GM23338 (cell line): ENCODE data around the gene CCDC60. TPM values are rescaled to one million over a fixed set of nuclear protein-coding genes. Genes with fewer than 3 reads are reported as not detected.

Source experiments
- ATAC-seq: fragments of 200-7000 bp; cut with Tn5 transposase; 3 replicates; pipeline ENCODE4 v1.9.1; 2020
- DNase-seq: peaks from one replicate; pipeline ENCODE4 v3.0.0-alpha.2; 2015; ENCODE audit warnings: low spot score
- H2AFZ ChIP-seq: fragments of 200-600 bp; sonication (generic); 2 replicates; pipeline ENCODE4 v1.8.0; 2016; ENCODE audit warnings: antibody characterized with exemption, mild to moderate bottlenecking, moderate library complexity
- H3F3A ChIP-seq: fragments of 200-600 bp; sonication (generic); replicated peaks from 2 replicates; pipeline ENCODE4 v1.8.0; 2017; ENCODE audit warnings: antibody characterized with exemption, mixed run types, low read depth
- H3K27ac ChIP-seq: fragments of 200-600 bp; sonication (generic); 2 replicates; pipeline ENCODE4 v1.6.1; 2016; ENCODE audit warnings: low read depth
- H3K27me3 ChIP-seq: fragments of 200-600 bp; sonication (generic); 2 replicates; pipeline ENCODE4 v1.8.0; 2016; ENCODE audit warnings: mild to moderate bottlenecking, mixed run types, moderate library complexity; ENCODE audit not compliant: insufficient read depth
- H3K36me3 ChIP-seq: fragments of 200-600 bp; sonication (generic); 2 replicates; pipeline ENCODE4 v1.8.0; 2016; ENCODE audit warnings: mild to moderate bottlenecking; ENCODE audit not compliant: insufficient read depth
- H3K4me1 ChIP-seq: fragments of 200-600 bp; sonication (generic); 2 replicates; pipeline ENCODE4 v1.8.0; 2016; ENCODE audit warnings: mild to moderate bottlenecking, moderate library complexity; ENCODE audit not compliant: insufficient read depth
- H3K4me2 ChIP-seq: fragments of 200-600 bp; sonication (generic); 2 replicates; pipeline ENCODE4 v1.7.1; 2017; ENCODE audit warnings: mixed run types
- H3K4me3 ChIP-seq: fragments of 200-600 bp; sonication (generic); 2 replicates; pipeline ENCODE4 v1.6.1; 2016; ENCODE audit warnings: mixed run types
- H3K79me2 ChIP-seq: fragments of 200-600 bp; sonication (generic); replicated peaks from 2 replicates; pipeline ENCODE4 v1.8.0; 2017; ENCODE audit warnings: mild to moderate bottlenecking; ENCODE audit not compliant: insufficient read depth
- H3K9me2 ChIP-seq: fragments of 200-600 bp; sonication (generic); 2 replicates; pipeline ENCODE4 v1.8.0; 2017; ENCODE audit not compliant: insufficient read depth
- H4K20me1 ChIP-seq: fragments of 200-600 bp; sonication (generic); replicated peaks from 2 replicates; pipeline ENCODE4 v1.8.0; 2017; ENCODE audit warnings: mild to moderate bottlenecking; ENCODE audit not compliant: insufficient read depth
- H3K27ac Mint-ChIP-seq: 2 replicates; pipeline ENCODE4 v1.8.0; 2020; ENCODE audit warnings: inconsistent platforms, mild to moderate bottlenecking, moderate library complexity, mixed read lengths
- H3K27me3 Mint-ChIP-seq: 3 replicates; pipeline ENCODE4 v1.8.0; 2022; ENCODE audit warnings: low read depth, mild to moderate bottlenecking, moderate library complexity, mixed read lengths, inconsistent platforms; ENCODE audit not compliant: insufficient read depth, poor library complexity
- H3K36me3 Mint-ChIP-seq: 3 replicates; pipeline ENCODE4 v1.8.0; 2021; ENCODE audit warnings: low read depth, mild to moderate bottlenecking, inconsistent platforms, moderate library complexity, mixed read lengths
- H3K4me1 Mint-ChIP-seq: 3 replicates; pipeline ENCODE4 v1.8.0; 2020; ENCODE audit warnings: mild to moderate bottlenecking, inconsistent platforms, mixed read lengths
- H3K4me3 Mint-ChIP-seq: 3 replicates; pipeline ENCODE4 v1.8.0; 2021; ENCODE audit warnings: moderate library complexity, mild to moderate bottlenecking, inconsistent platforms, mixed read lengths
- H3K9me3 Mint-ChIP-seq: 3 replicates; pipeline ENCODE4 v1.8.0; 2020; ENCODE audit warnings: moderate library complexity, mild to moderate bottlenecking, inconsistent platforms, mixed read lengths
- CREB1 ChIP-seq: fragments of 250-450 bp; sonication (Bioruptor Pico); IDR thresholded peaks from 2 replicates; pipeline ENCODE4 v1.5.0; 2020; ENCODE audit warnings: low read depth, mild to moderate bottlenecking, moderate library complexity
- EZH2 ChIP-seq: fragments of 200-600 bp; sonication (generic); IDR thresholded peaks from one replicate; pipeline ENCODE4 v1.8.0; 2017; ENCODE audit warnings: antibody characterized with exemption, mild to moderate bottlenecking, low read depth; ENCODE audit not compliant: unreplicated experiment
- POLR2AphosphoS5 ChIP-seq: IDR thresholded peaks from 2 replicates; pipeline ENCODE4 v1.6.1; 2016; ENCODE audit warnings: antibody characterized with exemption, low read depth
- STAT1 ChIP-seq: IDR thresholded peaks from one replicate; pipeline ENCODE4 v1.6.1; 2016; ENCODE audit warnings: antibody characterized with exemption; ENCODE audit not compliant: unreplicated experiment
- polyA plus RNA-seq: library from polyadenylated mRNA; unstranded; fragments of >200 nt; fragmentation: Nextera tagmentation; extraction: Ambion mirVana; gene quantifications from 2 replicates; pipeline ENCODE4 v1.2.1, GENCODE V29; 2016
- total RNA-seq: library from RNA; depleted of rRNA; stranded (reverse); fragments of >200 nt; shearing (Covaris generic); gene quantifications from 2 replicates; pipeline ENCODE4 v1.2.3, GENCODE V29; 2014
- TF ChIP-seq, protein P1 (sequence below): fragments of 250-450 bp; sonication (Bioruptor Pico); IDR thresholded peaks from 2 replicates; pipeline ENCODE4 v1.5.0; 2020; ENCODE audit warnings: mild to moderate bottlenecking, moderate library complexity
- TF ChIP-seq, protein P2 (sequence below): IDR thresholded peaks from 2 replicates; pipeline ENCODE4 v1.6.1; 2016; ENCODE audit warnings: antibody characterized with exemption
- TF ChIP-seq, protein P3 (sequence below), 2 experiments: fragments of 200-600 bp in 1 of 2; sonication (generic) in 1 of 2; conservative IDR thresholded peaks; 2 replicates each; pipeline versions ENCODE4 v1.5.1 to v1.6.1; 2016 to 2017; ENCODE audit warnings: antibody characterized with exemption in 2 of 2, low read depth in 2 of 2, mild to moderate bottlenecking in 2 of 2, moderate library complexity in 1 of 2

The CCDC60 gene
- total and polyA plus RNA-seq, 2 experiments from 2014 or later, result 0.53 TPM; not detected in 1

DNA sequence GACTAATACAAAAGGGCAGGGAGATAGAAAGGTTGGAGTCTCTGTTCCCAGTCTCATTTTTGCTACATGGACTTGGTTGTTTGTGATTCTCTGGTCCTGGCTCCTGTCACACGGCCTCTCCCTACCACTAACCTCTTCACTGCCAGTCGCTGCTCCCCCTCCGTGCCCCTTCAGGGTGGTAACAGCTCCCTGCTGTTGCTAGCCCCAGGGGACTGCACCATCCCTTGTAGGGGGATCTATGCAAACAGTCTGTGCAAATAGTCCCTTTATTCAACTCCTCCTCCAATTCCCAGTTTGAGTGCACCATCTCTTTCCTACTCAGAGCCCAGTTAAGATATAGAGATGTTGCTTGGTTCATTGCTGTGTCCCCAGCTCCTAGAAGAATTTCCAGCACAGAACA is 51.1 kb downstream of the CCDC60 start (continued):
- TF ChIP-seq, protein P1, sequence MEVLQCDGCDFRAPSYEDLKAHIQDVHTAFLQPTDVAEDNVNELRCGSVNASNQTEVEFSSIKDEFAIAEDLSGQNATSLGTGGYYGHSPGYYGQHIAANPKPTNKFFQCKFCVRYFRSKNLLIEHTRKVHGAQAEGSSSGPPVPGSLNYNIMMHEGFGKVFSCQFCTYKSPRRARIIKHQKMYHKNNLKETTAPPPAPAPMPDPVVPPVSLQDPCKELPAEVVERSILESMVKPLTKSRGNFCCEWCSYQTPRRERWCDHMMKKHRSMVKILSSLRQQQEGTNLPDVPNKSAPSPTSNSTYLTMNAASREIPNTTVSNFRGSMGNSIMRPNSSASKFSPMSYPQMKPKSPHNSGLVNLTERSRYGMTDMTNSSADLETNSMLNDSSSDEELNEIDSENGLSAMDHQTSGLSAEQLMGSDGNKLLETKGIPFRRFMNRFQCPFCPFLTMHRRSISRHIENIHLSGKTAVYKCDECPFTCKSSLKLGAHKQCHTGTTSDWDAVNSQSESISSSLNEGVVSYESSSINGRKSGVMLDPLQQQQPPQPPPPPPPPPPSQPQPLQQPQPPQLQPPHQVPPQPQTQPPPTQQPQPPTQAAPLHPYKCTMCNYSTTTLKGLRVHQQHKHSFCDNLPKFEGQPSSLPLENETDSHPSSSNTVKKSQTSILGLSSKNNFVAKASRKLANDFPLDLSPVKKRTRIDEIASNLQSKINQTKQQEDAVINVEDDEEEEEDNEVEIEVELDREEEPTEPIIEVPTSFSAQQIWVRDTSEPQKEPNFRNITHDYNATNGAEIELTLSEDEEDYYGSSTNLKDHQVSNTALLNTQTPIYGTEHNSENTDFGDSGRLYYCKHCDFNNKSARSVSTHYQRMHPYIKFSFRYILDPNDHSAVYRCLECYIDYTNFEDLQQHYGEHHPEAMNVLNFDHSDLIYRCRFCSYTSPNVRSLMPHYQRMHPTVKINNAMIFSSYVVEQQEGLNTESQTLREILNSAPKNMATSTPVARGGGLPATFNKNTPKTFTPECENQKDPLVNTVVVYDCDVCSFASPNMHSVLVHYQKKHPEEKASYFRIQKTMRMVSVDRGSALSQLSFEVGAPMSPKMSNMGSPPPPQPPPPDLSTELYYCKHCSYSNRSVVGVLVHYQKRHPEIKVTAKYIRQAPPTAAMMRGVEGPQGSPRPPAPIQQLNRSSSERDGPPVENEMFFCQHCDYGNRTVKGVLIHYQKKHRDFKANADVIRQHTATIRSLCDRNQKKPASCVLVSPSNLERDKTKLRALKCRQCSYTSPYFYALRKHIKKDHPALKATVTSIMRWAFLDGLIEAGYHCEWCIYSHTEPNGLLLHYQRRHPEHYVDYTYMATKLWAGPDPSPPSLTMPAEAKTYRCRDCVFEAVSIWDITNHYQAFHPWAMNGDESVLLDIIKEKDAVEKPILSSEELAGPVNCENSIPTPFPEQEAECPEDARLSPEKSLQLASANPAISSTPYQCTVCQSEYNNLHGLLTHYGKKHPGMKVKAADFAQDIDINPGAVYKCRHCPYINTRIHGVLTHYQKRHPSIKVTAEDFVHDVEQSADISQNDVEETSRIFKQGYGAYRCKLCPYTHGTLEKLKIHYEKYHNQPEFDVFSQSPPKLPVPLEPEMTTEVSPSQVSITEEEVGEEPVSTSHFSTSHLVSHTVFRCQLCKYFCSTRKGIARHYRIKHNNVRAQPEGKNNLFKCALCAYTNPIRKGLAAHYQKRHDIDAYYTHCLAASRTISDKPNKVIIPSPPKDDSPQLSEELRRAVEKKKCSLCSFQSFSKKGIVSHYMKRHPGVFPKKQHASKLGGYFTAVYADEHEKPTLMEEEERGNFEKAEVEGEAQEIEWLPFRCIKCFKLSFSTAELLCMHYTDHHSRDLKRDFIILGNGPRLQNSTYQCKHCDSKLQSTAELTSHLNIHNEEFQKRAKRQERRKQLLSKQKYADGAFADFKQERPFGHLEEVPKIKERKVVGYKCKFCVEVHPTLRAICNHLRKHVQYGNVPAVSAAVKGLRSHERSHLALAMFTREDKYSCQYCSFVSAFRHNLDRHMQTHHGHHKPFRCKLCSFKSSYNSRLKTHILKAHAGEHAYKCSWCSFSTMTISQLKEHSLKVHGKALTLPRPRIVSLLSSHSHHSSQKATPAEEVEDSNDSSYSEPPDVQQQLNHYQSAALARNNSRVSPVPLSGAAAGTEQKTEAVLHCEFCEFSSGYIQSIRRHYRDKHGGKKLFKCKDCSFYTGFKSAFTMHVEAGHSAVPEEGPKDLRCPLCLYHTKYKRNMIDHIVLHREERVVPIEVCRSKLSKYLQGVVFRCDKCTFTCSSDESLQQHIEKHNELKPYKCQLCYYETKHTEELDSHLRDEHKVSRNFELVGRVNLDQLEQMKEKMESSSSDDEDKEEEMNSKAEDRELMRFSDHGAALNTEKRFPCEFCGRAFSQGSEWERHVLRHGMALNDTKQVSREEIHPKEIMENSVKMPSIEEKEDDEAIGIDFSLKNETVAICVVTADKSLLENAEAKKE (CRISPR knock-in tag), result no peak
- TF ChIP-seq, protein P2, sequence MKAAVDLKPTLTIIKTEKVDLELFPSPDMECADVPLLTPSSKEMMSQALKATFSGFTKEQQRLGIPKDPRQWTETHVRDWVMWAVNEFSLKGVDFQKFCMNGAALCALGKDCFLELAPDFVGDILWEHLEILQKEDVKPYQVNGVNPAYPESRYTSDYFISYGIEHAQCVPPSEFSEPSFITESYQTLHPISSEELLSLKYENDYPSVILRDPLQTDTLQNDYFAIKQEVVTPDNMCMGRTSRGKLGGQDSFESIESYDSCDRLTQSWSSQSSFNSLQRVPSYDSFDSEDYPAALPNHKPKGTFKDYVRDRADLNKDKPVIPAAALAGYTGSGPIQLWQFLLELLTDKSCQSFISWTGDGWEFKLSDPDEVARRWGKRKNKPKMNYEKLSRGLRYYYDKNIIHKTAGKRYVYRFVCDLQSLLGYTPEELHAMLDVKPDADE, result no peak
- no peak for TF ChIP-seq POLR2AphosphoS5

DNA sequence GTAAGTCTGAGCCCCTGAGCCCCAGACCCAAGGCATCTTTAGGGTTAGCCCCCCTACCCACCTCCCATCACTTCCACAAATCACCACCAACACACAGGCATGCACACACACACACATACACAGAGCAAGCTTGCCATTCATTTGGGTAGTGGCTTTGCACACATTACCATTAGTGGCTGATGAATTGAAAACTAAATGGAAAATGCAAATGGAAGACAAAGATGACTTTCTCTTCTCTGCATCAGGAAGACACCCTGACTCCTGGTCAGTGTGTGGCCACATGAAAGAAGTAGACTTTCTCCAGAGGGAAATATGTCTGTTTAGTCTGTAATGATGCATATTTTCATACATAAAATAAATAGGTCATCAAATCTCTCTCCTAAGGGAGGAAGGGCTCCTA is 55.2 kb downstream of the CCDC60 start:
- H3K36me3 ChIP-seq, result no peaks in the 10 kb centered on the region
- Mint-ChIP-seq H3K9me3 (no peaks in the 10 kb centered on the region; the same call in 2 of the 3 replicates), H3K27me3 (no peaks in the 10 kb centered on the region), H3K4me3 (no peak overlapping the region), H3K27ac (no peak overlapping the region), H3K36me3 (peaks cover 3% of the 10 kb centered on the region; the same call in 2 of the 3 replicates), H3K4me1 (peaks cover 45% of the 10 kb centered on the region)
- no peaks in the 10 kb centered on the region for H3K27me3 ChIP-seq
- no peak overlapping the region for H3K4me2 ChIP-seq
- no peaks in the 10 kb centered on the region for H4K20me1 ChIP-seq
- H3K4me1 ChIP-seq, result peaks cover 42% of the 10 kb centered on the region
- ATAC-seq (no peak), DNase-seq (no peak)
- H3K9me2 ChIP-seq, result peaks cover 5% of the 10 kb centered on the region; the same call in 1 of the 2 replicates
- H3K27ac ChIP-seq, result no peak overlapping the region
- no peaks in the 10 kb centered on the region for H3K79me2 ChIP-seq
- no peak overlapping the region for H3K4me3 ChIP-seq
- H3F3A ChIP-seq, result no peaks in the 10 kb centered on the region
- H2AFZ ChIP-seq, result no peak overlapping the region
- TF ChIP-seq STAT1 (no peak), CREB1 (CRISPR knock-in tag) (no peak), EZH2 (no peak)
- TF ChIP-seq, protein P3, sequence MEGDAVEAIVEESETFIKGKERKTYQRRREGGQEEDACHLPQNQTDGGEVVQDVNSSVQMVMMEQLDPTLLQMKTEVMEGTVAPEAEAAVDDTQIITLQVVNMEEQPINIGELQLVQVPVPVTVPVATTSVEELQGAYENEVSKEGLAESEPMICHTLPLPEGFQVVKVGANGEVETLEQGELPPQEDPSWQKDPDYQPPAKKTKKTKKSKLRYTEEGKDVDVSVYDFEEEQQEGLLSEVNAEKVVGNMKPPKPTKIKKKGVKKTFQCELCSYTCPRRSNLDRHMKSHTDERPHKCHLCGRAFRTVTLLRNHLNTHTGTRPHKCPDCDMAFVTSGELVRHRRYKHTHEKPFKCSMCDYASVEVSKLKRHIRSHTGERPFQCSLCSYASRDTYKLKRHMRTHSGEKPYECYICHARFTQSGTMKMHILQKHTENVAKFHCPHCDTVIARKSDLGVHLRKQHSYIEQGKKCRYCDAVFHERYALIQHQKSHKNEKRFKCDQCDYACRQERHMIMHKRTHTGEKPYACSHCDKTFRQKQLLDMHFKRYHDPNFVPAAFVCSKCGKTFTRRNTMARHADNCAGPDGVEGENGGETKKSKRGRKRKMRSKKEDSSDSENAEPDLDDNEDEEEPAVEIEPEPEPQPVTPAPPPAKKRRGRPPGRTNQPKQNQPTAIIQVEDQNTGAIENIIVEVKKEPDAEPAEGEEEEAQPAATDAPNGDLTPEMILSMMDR (conservative IDR thresholded peaks at IDR 0.05; ENCODE audit: low read depth in 2 of 2), result no peak
- TF ChIP-seq, protein P2, result no peak
